Panc1 (cell line): ENCODE results near the gene IP6K2. TPM values are rescaled to one million over a fixed set of nuclear protein-coding genes. Genes with fewer than 3 reads are reported as not detected.

ENCODE experiments used
- ATAC-seq: fragments of 200-7000 bp; cut with Tn5 transposase; 2 replicates; pipeline ENCODE4 v1.9.1; 2020; ENCODE audit warnings: mild to moderate bottlenecking, moderate library complexity
- BruUV-seq: library from RNA; stranded (reverse); fragments of 400-500 nt; replicated peaks from 2 replicates; lab custom pipeline; 2021; lab: Mats Ljungman, UMichigan
- CTCF ChIA-PET: fragments of 300-600 bp; sonication (Branson Sonifier 250); formaldehyde crosslinking; loops from one replicate; lab custom pipeline; 2022; ENCODE audit warnings: antibody characterized with exemption; lab: Charles Lee
- POLR2A ChIA-PET: fragments of 300-600 bp; sonication (Branson Sonifier 250); formaldehyde crosslinking; loops from one replicate; lab custom pipeline; 2022; ENCODE audit warnings: antibody characterized with exemption; lab: Charles Lee
- DNase-seq: peaks from one replicate; pipeline ENCODE4 v3.0.0-alpha.2; 2010; ENCODE audit warnings: low read depth, low spot score
- H3K27ac ChIP-seq: 2 replicates; pipeline ENCODE4 v1.5.1; 2011; ENCODE audit warnings: mild to moderate bottlenecking, low read length, inconsistent platforms
- H3K27me3 ChIP-seq: fragments of 200-500 bp; sonication (Bioruptor generic); 2 replicates; pipeline ENCODE4 v1.6.0; 2014; ENCODE audit warnings: low read length, inconsistent platforms; ENCODE audit not compliant: control insufficient read depth, insufficient read depth
- H3K36me3 ChIP-seq: fragments of 200-500 bp; sonication (Bioruptor generic); 2 replicates; pipeline ENCODE4 v1.5.1; 2014; ENCODE audit warnings: inconsistent platforms, mild to moderate bottlenecking, low read length, moderate library complexity; ENCODE audit not compliant: control insufficient read depth, insufficient read depth
- H3K4me1 ChIP-seq: 2 replicates; pipeline ENCODE4 v1.5.1; 2011; ENCODE audit warnings: inconsistent platforms, mild to moderate bottlenecking, low read length, moderate library complexity; ENCODE audit not compliant: control insufficient read depth, insufficient read depth
- H3K4me3 ChIP-seq, 2 experiments: 2 replicates each; pipeline ENCODE4 v1.5.1; 2011 to 2012; ENCODE audit warnings: low read depth in 2 of 2, low read length in 2 of 2, mild to moderate bottlenecking in 2 of 2, inconsistent platforms in 1 of 2, moderate library complexity in 1 of 2
- H3K9me3 ChIP-seq: fragments of 200-500 bp; sonication (Bioruptor generic); 2 replicates; pipeline ENCODE4 v1.5.1; 2014; ENCODE audit warnings: low read depth, mild to moderate bottlenecking, inconsistent platforms, low read length, moderate library complexity; ENCODE audit not compliant: control insufficient read depth, insufficient read depth
- CTCF ChIP-seq: fragments of 450-650 bp; IDR thresholded peaks from 2 replicates; pipeline ENCODE4 v1.5.1; 2017; ENCODE audit warnings: mild to moderate bottlenecking
- POLR2AphosphoS5 ChIP-seq: IDR thresholded peaks from 2 replicates; pipeline ENCODE4 v1.6.1; 2012; ENCODE audit warnings: mild to moderate bottlenecking, low read depth, low read length, moderate library complexity
- REST ChIP-seq, 2 experiments: IDR thresholded peaks; 2 replicates each; pipeline ENCODE4 v1.6.1; 2011 to 2012; ENCODE audit warnings: low read depth in 2 of 2, control low read depth in 1 of 2, low read length in 1 of 2, mild to moderate bottlenecking in 1 of 2, moderate library complexity in 1 of 2; ENCODE audit not compliant: insufficient read depth in 1 of 2
- SIN3A ChIP-seq: IDR thresholded peaks from 2 replicates; pipeline ENCODE4 v1.6.1; 2012; ENCODE audit warnings: low read depth, mild to moderate bottlenecking, low read length, moderate library complexity, borderline replicate concordance; ENCODE audit not compliant: insufficient read depth
- TCF7L2 ChIP-seq: IDR thresholded peaks from 2 replicates; pipeline ENCODE4 v1.6.1; 2011; ENCODE audit warnings: mild to moderate bottlenecking, low read depth, low read length, inconsistent platforms
- in situ Hi-C: cut with HindIII; loops from 2 replicates; pipeline ENCODE4 v1.10.0; 2016; ENCODE audit warnings: low sequenced_read_pairs, low pct_unique_long_range_greater_than_20kb
- intact Hi-C: fragments of 100-400 bp; cut with micrococcal nuclease; formaldehyde crosslinking; loops from one replicate; pipeline ENCODE4 v1.10.0; 2022; ENCODE audit not compliant: unreplicated experiment
- total RNA-seq: library from RNA; stranded (reverse); gene quantifications from one replicate; pipeline ENCODE4 v1.2.1, GENCODE V29; 2021; ENCODE audit not compliant: unreplicated experiment

Gene IP6K2
- total RNA-seq, 1 experiment from 2014 or later = 50.2 TPM

GRCh38 chr3:48656061-48656840 lies 60.8 kb downstream of the IP6K2 start:
- H3K27me3 ChIP-seq = no peaks in the 10 kb centered on the region
- in situ Hi-C loops = no loop called here
- DNase-seq (no peak), ATAC-seq (peak; percentile 88)
- no TSS peak for BruUV-seq
- TF ChIP-seq CTCF = peak; percentile 82
- no peak for TF ChIP-seq SIN3A
- TF ChIP-seq TCF7L2 = no peak
- no peak for TF ChIP-seq REST (IDR thresholded peaks at IDR 0.05; ENCODE audit: insufficient read depth in 1 of 2, low read depth in 2 of 2, low read length in 1 of 2)
- TF ChIP-seq POLR2AphosphoS5 = 0 out of 2 replicates have a peak, but pooled peaks have one; percentile 24
- intact Hi-C loops = no loop called here
- no peaks in the 10 kb centered on the region for H3K36me3 ChIP-seq
- 0 out of 2 replicates have a peak overlapping the region, but pooled peaks have one; percentile 17 for H3K27ac ChIP-seq
- no peaks in the 10 kb centered on the region for H3K9me3 ChIP-seq
- ChIA-PET CTCF (no interaction called here), POLR2A (no interaction called here)
- H3K4me1 ChIP-seq = no peaks in the 10 kb centered on the region
- peak overlapping the region; percentile 29 to 30 for H3K4me3 ChIP-seq

DNA sequence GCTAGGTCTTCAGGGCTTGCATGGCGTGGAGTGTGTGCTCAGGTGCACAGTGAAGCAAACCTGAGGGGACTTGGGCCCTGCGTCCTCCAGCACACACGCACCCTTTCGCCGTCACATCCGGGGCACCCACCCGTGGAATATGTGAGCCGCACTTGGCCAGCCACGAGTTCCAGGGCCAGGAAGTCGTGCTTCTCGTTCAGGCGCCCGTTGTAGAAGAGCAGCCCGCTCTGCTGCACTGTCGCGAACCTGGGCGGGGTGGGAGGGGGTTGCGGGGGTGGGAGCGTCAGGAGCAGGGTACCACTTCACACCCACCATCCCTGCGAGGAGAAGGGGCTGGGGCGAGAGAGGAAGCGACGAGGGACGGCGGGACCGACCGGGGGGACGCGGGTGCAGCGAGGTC lies 61.4 kb downstream of the IP6K2 start:
- no peak for TF ChIP-seq TCF7L2
- TF ChIP-seq POLR2AphosphoS5 = no peak
- TF ChIP-seq CTCF = no peak
- TF ChIP-seq SIN3A = no peak
- TF ChIP-seq REST (IDR thresholded peaks at IDR 0.05; ENCODE audit: insufficient read depth in 1 of 2, low read depth in 2 of 2, low read length in 1 of 2) = no peak
- H3K36me3 ChIP-seq = no peaks in the 10 kb centered on the region
- in situ Hi-C loops = no loop called here
- DNase-seq (no peak), ATAC-seq (no peak)
- ChIA-PET POLR2A (no interaction called here), CTCF (no interaction called here)
- intact Hi-C loops = no loop called here
- no peaks in the 10 kb centered on the region for H3K27me3 ChIP-seq
- H3K4me1 ChIP-seq = no peaks in the 10 kb centered on the region
- H3K4me3 ChIP-seq = no peak overlapping the region; a peak in 2 of 4 replicates
- no peaks in the 10 kb centered on the region for H3K9me3 ChIP-seq
- H3K27ac ChIP-seq = no peak overlapping the region
- no TSS peak for BruUV-seq
